ENCODE measurements around the gene GNPDA2.

- TF ChIP-seq CTCF (IDR thresholded peaks at IDR 0.05; ENCODE audit: control extremely low read depth in 1 of 3, insufficient read depth in 1 of 3, low read depth in 1 of 3, low read length in 3 of 3) (no peak), GABPA (IDR thresholded peaks at IDR 0.05; ENCODE audit: borderline replicate concordance, insufficient read depth, low read length) (no peak), EP300 (IDR thresholded peaks at IDR 0.05; ENCODE audit: borderline replicate concordance in 1 of 2, low read depth in 2 of 2, low read length in 2 of 2) (no peak), BRCA1 (IDR thresholded peaks at IDR 0.05; ENCODE audit: low read depth, low read length) (no peak), POLR2A (IDR thresholded peaks at IDR 0.05; ENCODE audit: control extremely low read depth in 1 of 2, low read depth in 2 of 2, low read length in 2 of 2) (no peak), CBX5 (IDR thresholded peaks at IDR 0.05; ENCODE audit: low read depth, low read length) (no peak), YY1 (IDR thresholded peaks at IDR 0.05; ENCODE audit: low read depth, low read length) (no peak), CHD2 (IDR thresholded peaks at IDR 0.05; ENCODE audit: low read length) (no peak), POLR2AphosphoS5 (IDR thresholded peaks at IDR 0.05; ENCODE audit: low read depth, low read length) (no peak), TAF1 (IDR thresholded peaks at IDR 0.05; ENCODE audit: low read depth, low read length) (no peak), RFX5 (IDR thresholded peaks at IDR 0.05; ENCODE audit: borderline replicate concordance, low read depth, low read length) (no peak)
Measured at GRCh38 chr4:44701037-44701436, 25.3 kb downstream of the GNPDA2 start.
